Measurements from ENCODE around the gene GNB5.
A peak's percentile ranks its signal among the peaks of the same experiment; 100 is the strongest.

GNB5 gene

DNA sequence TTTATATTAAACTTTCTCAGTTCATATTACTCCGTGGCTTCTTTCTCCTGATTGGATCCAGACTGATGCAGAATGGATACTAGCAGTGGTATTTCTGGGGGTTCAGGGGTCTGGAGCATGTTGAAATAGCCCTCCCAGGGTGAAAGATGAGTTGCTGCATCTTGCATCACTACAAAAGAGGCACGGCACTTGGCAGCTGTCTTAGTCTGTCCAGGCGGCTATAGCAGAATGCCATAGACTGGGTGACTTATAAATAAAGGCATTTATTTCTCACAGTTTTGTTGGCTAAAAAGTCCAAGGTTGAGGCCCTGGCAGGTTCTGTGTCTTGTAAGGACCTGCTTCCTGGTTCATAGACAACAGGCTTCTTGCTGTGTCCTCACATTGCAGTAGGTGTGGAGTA, 78.0 kb downstream of the GNB5 start:
- in situ Hi-C loops (cut with MboI; ENCODE audit: low sequenced_read_pairs, unreplicated experiment) = no loop called here
- no peak for DNase-seq (ENCODE audit: low spot score)
- TF ChIP-seq CTCF (IDR thresholded peaks at IDR 0.05; ENCODE audit: borderline replicate concordance, control extremely low read depth, extremely low read depth, insufficient read depth, missing control alignments) = no peak

GRCh38 chr15:52112203-52112750, 78.9 kb downstream of the GNB5 start:
- in situ Hi-C loops (cut with MboI; ENCODE audit: low sequenced_read_pairs, unreplicated experiment) = no loop called here
- no peak for TF ChIP-seq CTCF (IDR thresholded peaks at IDR 0.05; ENCODE audit: borderline replicate concordance, control extremely low read depth, extremely low read depth, insufficient read depth, missing control alignments)
- peak; percentile 73 for DNase-seq (ENCODE audit: low spot score)

DNA sequence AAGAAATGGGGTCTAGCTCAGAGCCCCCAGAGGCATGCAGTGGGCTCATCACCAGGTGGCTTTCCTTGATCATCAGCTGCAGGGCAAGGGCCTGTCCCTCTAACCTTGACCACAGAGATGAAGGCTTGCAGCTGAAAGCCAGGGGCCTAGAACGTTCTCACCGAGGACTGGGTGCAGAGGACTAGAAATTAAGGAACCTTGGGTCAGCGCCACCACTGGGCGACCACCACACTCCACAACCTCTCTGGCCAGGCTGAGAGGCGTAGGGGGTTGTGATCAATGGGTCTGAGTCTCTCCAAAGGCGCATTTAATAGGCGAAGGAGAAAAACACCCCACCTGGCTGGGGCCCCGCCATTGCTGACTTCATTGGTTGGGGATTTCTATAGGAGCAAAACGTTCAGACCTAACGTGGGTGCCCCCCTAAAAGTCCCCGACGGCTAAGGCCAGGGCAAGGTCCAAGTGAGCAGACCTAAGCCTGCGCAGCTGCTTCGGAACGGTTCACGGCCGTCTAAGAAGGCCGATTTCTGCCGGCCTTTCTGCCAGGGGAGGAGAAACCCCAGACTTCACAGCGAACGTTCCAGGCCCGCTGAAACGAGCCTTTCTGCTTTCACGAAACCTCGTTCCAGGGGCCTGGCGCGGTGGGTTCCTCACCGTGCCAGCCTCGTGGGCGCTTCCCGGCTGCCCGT, 79.5 kb downstream of the GNB5 start:
- in situ Hi-C loops (cut with MboI; ENCODE audit: low sequenced_read_pairs, unreplicated experiment) = no loop called here
- TF ChIP-seq CTCF (IDR thresholded peaks at IDR 0.05; ENCODE audit: borderline replicate concordance, control extremely low read depth, extremely low read depth, insufficient read depth, missing control alignments) = no peak
- DNase-seq (ENCODE audit: low spot score) = no peak

- peak; percentile 50 for DNase-seq (ENCODE audit: low spot score)
- in situ Hi-C loops (cut with MboI; ENCODE audit: low sequenced_read_pairs, unreplicated experiment) = no loop called here
- TF ChIP-seq CTCF (IDR thresholded peaks at IDR 0.05; ENCODE audit: borderline replicate concordance, control extremely low read depth, extremely low read depth, insufficient read depth, missing control alignments) = no peak
These were observed 81.4 kb downstream of the GNB5 start for GRCh38 chr15:52109559-52110451.

DNA sequence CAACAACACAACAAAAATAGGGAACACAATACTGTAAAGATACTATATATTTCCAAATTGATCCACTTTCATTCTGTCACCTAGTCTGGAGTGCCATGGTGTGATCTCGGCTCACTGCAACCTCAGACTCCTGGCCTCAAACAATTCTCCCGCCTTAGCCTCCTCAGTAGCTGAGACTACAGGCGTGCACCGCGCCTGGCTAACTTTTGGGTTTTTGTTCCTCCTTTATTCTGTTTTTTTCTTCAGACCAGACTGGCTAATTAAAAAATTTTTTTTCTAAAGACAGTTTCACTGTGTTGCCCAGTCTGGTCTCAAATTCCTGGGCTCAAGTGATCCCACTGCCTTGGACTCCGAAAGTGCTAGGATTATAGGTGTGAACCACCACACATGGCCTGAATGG, 84.0 kb downstream of the GNB5 start:
- no peak for DNase-seq (ENCODE audit: low spot score)
- no peak for TF ChIP-seq CTCF (IDR thresholded peaks at IDR 0.05; ENCODE audit: borderline replicate concordance, control extremely low read depth, extremely low read depth, insufficient read depth, missing control alignments)
- in situ Hi-C loops (cut with MboI; ENCODE audit: low sequenced_read_pairs, unreplicated experiment) = no loop called here

DNA sequence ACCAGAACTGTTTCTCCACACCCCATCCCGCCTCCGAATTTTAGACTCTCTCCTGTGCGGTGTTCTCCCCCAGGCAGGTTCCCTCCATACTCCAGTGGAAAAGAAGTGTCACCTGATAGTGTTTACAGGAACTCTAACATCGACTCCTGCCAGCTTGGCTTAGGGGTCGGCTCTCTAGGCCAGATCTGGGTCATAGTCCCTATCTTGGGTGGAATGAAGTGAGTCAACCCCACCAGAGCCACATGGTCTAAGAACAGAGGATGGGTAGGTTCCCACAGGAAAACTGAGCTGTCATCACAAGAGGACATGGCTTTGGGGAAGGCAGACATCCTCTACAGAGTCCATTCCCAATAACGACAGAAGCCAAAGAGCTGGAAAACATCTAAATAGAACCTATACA, 84.6 kb downstream of the GNB5 start:
- no peak for DNase-seq (ENCODE audit: low spot score)
- no peak for TF ChIP-seq CTCF (IDR thresholded peaks at IDR 0.05; ENCODE audit: borderline replicate concordance, control extremely low read depth, extremely low read depth, insufficient read depth, missing control alignments)
- in situ Hi-C loops (cut with MboI; ENCODE audit: low sequenced_read_pairs, unreplicated experiment) = no loop called here
